Mucosa of gallbladder (tissue), 1 donor: ENCODE measurements around the gene NCS1. TPM values are rescaled to one million over a fixed set of nuclear protein-coding genes. Genes with fewer than 3 reads are reported as not detected.

Experiments used
- total RNA-seq: library from RNA; stranded (reverse); gene quantifications from one replicate; pipeline ENCODE4 v1.2.1, GENCODE V29; 2021
- donor health status: DM: no; HTN: no; CAD: no.

NCS1 gene
- total RNA-seq, 1 donor from 2014 or later = 50.3 TPM

Other genes starting within 250 kb of the NCS1 start
- gene FNBP1, start 129.2 kb upstream of the NCS1 start, total RNA-seq = 66.4 TPM
- gene GPR107, start 118.5 kb upstream of the NCS1 start, total RNA-seq = 39.6 TPM
- gene HMCN2, start 93.4 kb downstream of the NCS1 start, total RNA-seq = 1.8 TPM